ENCODE data around the gene DPPA3. TPM values are rescaled to one million over a fixed set of nuclear protein-coding genes. Genes with fewer than 3 reads are reported as not detected.
"Not testable (repeated sequence)": the region's sequence is repeated elsewhere in the genome, so short reads cannot be mapped to it uniquely, and the experiment has no call there.

Gene DPPA3
- not detected for total RNA-seq
- long read RNA-seq = 0 reads

GRCh38 chr12:7711133-7711532 lies at the start of gene DPPA3:
TSS of gene DPPA3 (plus strand) at chr12:7711433. CDS start at chr12:7711571, 138 bp downstream.
- intact Hi-C loops (cut with DNase I) = no loop called here
- no peak for ATAC-seq
- no peak for DNase-seq

DNA sequence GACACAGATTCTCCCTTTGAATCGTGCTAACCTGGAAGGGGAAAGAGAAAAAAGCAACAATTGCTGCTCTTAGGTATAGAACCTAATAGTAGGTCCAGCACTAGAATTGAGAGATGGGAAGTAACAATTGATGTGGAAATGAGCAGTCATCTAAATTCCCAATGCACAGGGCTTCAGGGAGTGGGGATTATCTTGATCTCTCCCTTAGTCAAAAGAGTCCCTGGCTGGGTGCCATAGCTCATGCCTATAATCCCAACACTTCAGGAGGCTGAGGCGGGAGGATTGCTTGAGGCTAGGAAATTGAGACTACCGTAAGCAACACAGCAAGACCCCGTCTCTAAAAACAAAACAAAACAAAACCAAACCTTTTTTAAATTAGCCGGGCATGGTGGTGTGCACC lies 49.5 kb upstream of the DPPA3 start:
- intact Hi-C loops (cut with DNase I) = no loop called here
- ATAC-seq = no peak

GRCh38 chr12:7666595-7666994 lies 44.6 kb upstream of the DPPA3 start:
- ATAC-seq (no peak), DNase-seq (no peak)
- intact Hi-C loops (cut with DNase I) = no loop called here

More for the DNA sequence above, 49.5 kb upstream of the DPPA3 start:
- DNase-seq = no peak

DNA sequence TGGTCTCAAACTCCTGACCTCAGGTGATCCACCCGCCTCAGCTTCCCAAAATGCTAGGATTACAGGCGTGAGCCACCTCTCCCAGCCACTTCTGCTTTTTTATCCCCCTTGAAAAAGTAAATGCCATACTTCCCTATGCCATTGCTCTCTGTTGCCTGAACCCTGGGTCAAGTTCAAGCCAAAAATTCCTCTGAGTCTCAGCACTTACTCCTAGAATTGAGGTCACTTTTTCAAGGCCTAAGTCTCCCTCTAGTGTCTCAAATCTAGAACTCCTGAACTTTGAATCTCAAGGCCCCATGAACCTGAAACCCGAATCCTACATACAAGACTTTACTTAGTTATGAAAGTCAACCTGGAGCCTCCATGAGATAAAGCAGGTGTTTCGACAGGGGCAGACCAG lies 44.1 kb upstream of the DPPA3 start:
- intact Hi-C loops (cut with DNase I) = no loop called here
- no peak for DNase-seq
- no peak for ATAC-seq

DNA sequence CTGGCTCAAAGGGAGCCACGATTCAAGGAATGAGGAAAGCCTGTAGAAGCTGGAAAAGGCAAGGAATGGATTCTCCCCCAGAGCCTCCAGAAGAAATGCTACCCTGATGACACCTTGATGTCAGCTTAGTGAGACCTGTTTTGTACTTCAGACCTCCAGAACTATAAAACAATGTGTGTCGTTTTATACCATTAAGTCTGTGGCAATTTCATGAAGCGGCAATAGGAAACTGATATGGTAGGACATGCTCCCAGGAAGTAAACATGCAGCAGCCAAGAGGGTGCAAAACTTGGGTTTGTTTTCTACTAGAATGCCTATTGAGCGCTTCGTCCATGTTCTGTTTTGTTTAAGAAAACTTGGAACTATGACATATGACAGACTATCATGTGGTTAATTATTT lies 43.1 kb upstream of the DPPA3 start:
- intact Hi-C loops (cut with DNase I) = no loop called here
- no peak for DNase-seq
- no peak for ATAC-seq

DNA sequence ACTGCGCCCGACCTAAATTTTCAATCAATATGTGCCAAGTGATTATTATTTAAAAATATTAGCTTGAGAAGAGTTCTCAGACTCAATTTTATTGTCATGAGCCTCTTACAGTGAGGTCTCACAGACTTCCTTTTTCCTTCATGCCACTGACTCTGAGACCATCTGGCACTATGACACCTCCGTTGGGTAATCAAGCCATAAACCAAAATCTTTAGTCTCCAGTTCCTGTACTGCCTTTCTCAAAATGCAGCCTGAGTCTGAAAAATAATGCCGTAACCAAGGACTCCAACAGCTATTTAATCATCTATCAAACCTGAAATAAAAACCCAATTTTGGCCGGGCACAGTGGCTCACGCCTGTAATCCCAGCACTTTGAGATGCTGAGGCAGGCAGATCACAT lies 35.8 kb upstream of the DPPA3 start:
- DNase-seq, ATAC-seq: not testable (repeated sequence)
- intact Hi-C loops (cut with DNase I) = loop anchor here in 1 of 2 donors (5.0 kb wide), 1 partner anchor 132 kb away; no protein-coding TSS in a partner anchor

DNA sequence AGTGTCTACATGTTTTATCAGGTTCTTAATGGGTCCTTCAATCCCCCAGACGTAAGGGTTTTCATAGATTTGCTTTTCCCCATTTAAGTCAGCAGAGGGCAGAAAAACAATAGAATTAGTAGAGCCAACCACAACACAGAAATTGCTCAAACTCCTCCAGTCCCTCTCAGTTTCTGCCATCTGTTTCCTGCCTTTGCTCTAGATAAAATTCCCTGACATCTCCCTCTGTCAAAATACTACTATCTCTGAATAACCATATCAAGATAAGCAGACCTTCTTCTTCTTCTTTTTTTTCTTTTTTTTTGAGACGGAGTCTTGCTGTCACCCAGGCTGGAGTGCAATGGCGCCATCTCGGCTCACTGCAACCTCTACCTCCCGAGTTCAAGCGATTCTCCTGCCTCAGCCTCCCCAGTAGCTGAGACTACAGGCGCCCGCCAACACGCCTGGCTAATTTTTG lies 33.8 kb upstream of the DPPA3 start:
- intact Hi-C loops (cut with DNase I) = loop anchor here in 1 of 2 donors (5.0 kb wide), 1 partner anchor 130 kb away; no protein-coding TSS in a partner anchor
- peak; percentile 21 to 23 for ATAC-seq
- DNase-seq = not testable (repeated sequence)

- intact Hi-C loops (cut with DNase I) = loop anchor here in 1 of 2 donors (5.0 kb wide), 1 partner anchor 129 kb away; no protein-coding TSS in a partner anchor
- ATAC-seq (no peak), DNase-seq (no peak)
Observed at GRCh38 chr12:7678744-7679143, 32.5 kb upstream of the DPPA3 start.

DNA sequence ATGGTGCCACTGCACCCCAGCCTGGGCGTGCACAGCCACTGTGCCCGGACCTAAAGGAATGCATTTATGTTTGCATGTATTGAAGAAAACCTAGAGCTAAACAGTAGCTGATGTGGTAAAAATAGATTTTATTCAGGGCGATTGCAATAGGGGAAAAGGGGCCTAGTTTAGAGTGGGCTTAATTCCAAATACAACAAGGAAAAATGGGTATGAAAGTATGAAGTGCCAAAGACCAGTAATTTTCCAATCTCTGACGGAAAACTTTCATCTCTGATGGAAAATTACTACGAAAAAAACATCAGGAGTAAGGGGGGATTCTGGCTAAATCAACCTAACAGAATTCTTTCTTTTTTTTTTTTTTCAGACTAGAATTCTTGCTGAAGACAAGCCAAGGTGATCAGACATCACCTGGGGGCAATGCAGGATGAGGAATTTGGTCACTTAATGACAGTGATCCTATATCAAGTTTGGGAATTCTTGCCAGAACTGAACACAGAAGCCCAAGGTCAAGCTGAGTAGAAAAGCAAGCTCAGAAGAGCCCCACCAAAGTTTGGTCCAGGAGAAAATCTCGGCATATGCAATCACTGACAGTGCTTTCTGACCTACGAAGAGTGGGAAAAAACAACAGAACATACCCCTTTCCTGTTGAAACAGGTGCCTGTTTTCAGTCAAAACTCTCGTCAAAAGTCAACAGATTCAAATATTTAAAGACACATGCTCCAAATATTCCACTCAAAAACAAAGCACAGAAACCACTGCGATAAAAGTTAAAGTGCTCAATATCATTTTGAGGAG lies 31.8 kb upstream of the DPPA3 start:
- no peak for DNase-seq
- ATAC-seq = no peak
- intact Hi-C loops (cut with DNase I) = loop anchor here in 1 of 2 donors (5.0 kb wide), 1 partner anchor 128 kb away; no protein-coding TSS in a partner anchor

- no peak for ATAC-seq
- DNase-seq = no peak
Observed at GRCh38 chr12:7681535-7681934, 29.7 kb upstream of the DPPA3 start.

GRCh38 chr12:7693793-7694192 lies 17.4 kb upstream of the DPPA3 start:
- DNase-seq (no peak), ATAC-seq (peak in 1 of 2 donors; percentile 14)
- intact Hi-C loops (cut with DNase I) = no loop called here

More at GRCh38 chr12:7681535-7681934, 29.7 kb upstream of the DPPA3 start:
- intact Hi-C loops (cut with DNase I) = no loop called here

- no peak for DNase-seq
- ATAC-seq = no peak
- intact Hi-C loops (cut with DNase I) = no loop called here
Observed at GRCh38 chr12:7694556-7695236, 16.5 kb upstream of the DPPA3 start.

- intact Hi-C loops (cut with DNase I) = no loop called here
- ATAC-seq (peak in 1 of 2 donors; percentile 34), DNase-seq (no peak)
Observed at GRCh38 chr12:7695237-7695560, 16.0 kb upstream of the DPPA3 start.

GRCh38 chr12:7695566-7696197 lies 15.6 kb upstream of the DPPA3 start, which contains the start of gene GDF3:
TSS of gene GDF3 (minus strand) at chr12:7695775. CDS start at chr12:7695728, 47 bp downstream.
- intact Hi-C loops (cut with DNase I) = no loop called here
- DNase-seq = peak; percentile 44
- ATAC-seq = peak; percentile 57 to 82

GRCh38 chr12:7705846-7706245 lies 5.4 kb upstream of the DPPA3 start:
- intact Hi-C loops (cut with DNase I) = no loop called here
- DNase-seq = no peak
- ATAC-seq = no peak

DNA sequence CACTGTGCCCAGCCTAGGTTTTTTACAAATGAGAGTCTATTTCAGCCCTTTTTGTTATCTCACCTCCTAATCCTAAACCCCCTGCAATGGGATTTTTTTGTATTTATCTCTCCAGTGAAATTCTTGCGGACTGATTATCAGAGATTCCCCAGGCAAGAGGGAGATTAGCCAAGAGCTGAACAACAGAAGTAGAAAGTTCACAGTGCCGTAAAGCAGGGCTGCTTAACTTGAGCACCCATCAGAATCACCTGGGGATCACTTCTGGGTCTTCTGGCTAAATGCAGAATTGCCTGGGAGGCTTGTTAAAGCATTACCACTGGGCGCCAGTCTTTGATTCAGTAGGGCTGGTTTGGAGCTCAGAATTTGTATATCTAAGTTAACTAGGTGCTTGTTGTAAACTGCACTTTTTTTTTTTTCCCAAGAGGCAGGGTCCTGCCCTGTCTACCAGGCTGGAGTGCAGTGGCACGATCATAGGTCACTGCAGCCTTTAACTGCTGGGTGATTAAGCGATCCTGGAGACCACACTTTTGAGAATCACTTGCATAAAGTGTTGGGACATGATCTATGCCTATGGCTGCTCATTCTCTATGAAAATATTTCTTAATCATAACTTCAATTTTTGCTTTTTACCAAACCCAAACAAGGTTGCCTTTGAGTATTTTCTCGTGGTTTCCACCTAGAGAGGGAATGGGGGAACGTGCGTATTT lies 1.1 kb upstream of the DPPA3 start:
- DNase-seq = no peak
- intact Hi-C loops (cut with DNase I) = no loop called here
- ATAC-seq = no peak

GRCh38 chr12:7712841-7713442 lies 1.7 kb downstream of the DPPA3 start:
- ATAC-seq (no peak), DNase-seq (no peak)
- intact Hi-C loops (cut with DNase I) = no loop called here

DNA sequence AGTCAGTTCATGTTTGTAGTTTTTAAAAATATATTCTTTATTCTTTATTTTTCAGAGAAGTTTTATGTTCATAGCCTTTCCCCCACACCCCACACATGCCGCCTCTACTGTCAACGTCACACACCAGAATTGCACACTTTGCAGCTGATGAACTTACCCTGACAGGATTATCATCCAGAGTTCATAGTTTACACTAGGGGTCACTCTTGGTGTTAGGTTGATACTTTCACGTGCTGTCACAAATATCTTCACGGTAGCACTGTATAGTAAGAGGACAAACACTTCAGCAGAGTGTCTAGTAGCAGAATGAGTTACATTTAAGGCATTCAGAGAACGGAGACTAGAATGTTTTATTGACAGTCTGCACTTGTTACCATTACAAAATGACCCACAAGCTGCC lies 5.1 kb downstream of the DPPA3 start:
- ATAC-seq = no peak
- intact Hi-C loops (cut with DNase I) = no loop called here
- DNase-seq = no peak

Data from left cardiac atrium (tissue), 4 donors.